OCI-LY7 (cell line): ENCODE measurements around the gene PDS5A.

Source experiments
- EZH2phosphoT487 ChIP-seq: fragments of 200-600 bp; sonication (generic); IDR thresholded peaks from 2 replicates; pipeline ENCODE4 v1.6.1; 2018; ENCODE audit warnings: low read depth, borderline replicate concordance, mild to moderate bottlenecking, mixed run types, antibody characterized with exemption, low read length, moderate library complexity, mixed read lengths
- TF ChIP-seq, protein P1 (sequence below): fragments of 200-600 bp; sonication (generic); conservative IDR thresholded peaks from 2 replicates; pipeline ENCODE4 v1.5.1; 2014; ENCODE audit warnings: mild to moderate bottlenecking, antibody characterized with exemption, low read length, moderate library complexity, mixed read lengths

- TF ChIP-seq, protein P1, sequence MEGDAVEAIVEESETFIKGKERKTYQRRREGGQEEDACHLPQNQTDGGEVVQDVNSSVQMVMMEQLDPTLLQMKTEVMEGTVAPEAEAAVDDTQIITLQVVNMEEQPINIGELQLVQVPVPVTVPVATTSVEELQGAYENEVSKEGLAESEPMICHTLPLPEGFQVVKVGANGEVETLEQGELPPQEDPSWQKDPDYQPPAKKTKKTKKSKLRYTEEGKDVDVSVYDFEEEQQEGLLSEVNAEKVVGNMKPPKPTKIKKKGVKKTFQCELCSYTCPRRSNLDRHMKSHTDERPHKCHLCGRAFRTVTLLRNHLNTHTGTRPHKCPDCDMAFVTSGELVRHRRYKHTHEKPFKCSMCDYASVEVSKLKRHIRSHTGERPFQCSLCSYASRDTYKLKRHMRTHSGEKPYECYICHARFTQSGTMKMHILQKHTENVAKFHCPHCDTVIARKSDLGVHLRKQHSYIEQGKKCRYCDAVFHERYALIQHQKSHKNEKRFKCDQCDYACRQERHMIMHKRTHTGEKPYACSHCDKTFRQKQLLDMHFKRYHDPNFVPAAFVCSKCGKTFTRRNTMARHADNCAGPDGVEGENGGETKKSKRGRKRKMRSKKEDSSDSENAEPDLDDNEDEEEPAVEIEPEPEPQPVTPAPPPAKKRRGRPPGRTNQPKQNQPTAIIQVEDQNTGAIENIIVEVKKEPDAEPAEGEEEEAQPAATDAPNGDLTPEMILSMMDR: no peak
- TF ChIP-seq EZH2phosphoT487: no peak
Measured at GRCh38 chr4:39936565-39937418, 40.9 kb downstream of the PDS5A start.
